NCI-H128 (cell line): ENCODE measurements around the gene NFYC.

Experiments used
- DNase-seq: peaks from one replicate; lab custom pipeline; 2025; ENCODE audit not compliant: unreplicated experiment; lab: John Stamatoyannopoulos, UW

The NFYC gene

GRCh38 chr1:40794974-40795715 is 103.6 kb downstream of the NFYC start:
- DNase-seq: no peak

GRCh38 chr1:40795811-40796586 is 104.5 kb downstream of the NFYC start:
- no peak for DNase-seq

GRCh38 chr1:40796939-40797667 is 105.6 kb downstream of the NFYC start:
- DNase-seq: no peak

- DNase-seq: no peak
These were observed 106.1 kb downstream of the NFYC start for GRCh38 chr1:40797668-40798010.

- no peak for DNase-seq
These were observed 107.1 kb downstream of the NFYC start for GRCh38 chr1:40798366-40799281.

GRCh38 chr1:40799351-40799867 is 107.9 kb downstream of the NFYC start:
- no peak for DNase-seq

GRCh38 chr1:40801742-40802077 is 110.2 kb downstream of the NFYC start:
- no peak for DNase-seq

- DNase-seq: peak; percentile 50
These were observed 110.7 kb downstream of the NFYC start for GRCh38 chr1:40802078-40802741.

GRCh38 chr1:40802742-40803113 is 111.2 kb downstream of the NFYC start:
- no peak for DNase-seq

GRCh38 chr1:40803447-40803846 is 111.9 kb downstream of the NFYC start:
- DNase-seq: no peak

- DNase-seq: no peak
These were observed 112.4 kb downstream of the NFYC start for GRCh38 chr1:40803902-40804301.

GRCh38 chr1:40806240-40806639 is 114.7 kb downstream of the NFYC start:
- DNase-seq: no peak

GRCh38 chr1:40806731-40807695 is 115.5 kb downstream of the NFYC start:
- DNase-seq: no peak

- DNase-seq: no peak
These were observed 116.5 kb downstream of the NFYC start for GRCh38 chr1:40808002-40808401.

- DNase-seq: no peak
These were observed 116.9 kb downstream of the NFYC start for GRCh38 chr1:40808444-40808843.

GRCh38 chr1:40808909-40809308 is 117.4 kb downstream of the NFYC start:
- no peak for DNase-seq

GRCh38 chr1:40810927-40811326 is 119.4 kb downstream of the NFYC start:
- DNase-seq: no peak

GRCh38 chr1:40815420-40815819 is 123.9 kb downstream of the NFYC start:
- DNase-seq: no peak

GRCh38 chr1:40817791-40818263 is 126.3 kb downstream of the NFYC start:
- no peak for DNase-seq
